Stimulated activated CD4-positive, alpha-beta T cell treated with anti-CD3 and anti-CD28 coated beads, TNF-alpha, amount 100 ng/mL, for 48 hours (primary cell): ENCODE measurements around the gene IFT25.
"Not testable (repeated sequence)": the region's sequence is repeated elsewhere in the genome, so short reads cannot be mapped to it uniquely, and the experiment has no call there.

Source experiments
- DNase-seq, 3 donors: peaks; one replicate each; pipeline ENCODE4 v3.0.0-alpha.2; 2020; ENCODE audit warnings: low read depth in 3 of 3

IFT25 gene

DNA sequence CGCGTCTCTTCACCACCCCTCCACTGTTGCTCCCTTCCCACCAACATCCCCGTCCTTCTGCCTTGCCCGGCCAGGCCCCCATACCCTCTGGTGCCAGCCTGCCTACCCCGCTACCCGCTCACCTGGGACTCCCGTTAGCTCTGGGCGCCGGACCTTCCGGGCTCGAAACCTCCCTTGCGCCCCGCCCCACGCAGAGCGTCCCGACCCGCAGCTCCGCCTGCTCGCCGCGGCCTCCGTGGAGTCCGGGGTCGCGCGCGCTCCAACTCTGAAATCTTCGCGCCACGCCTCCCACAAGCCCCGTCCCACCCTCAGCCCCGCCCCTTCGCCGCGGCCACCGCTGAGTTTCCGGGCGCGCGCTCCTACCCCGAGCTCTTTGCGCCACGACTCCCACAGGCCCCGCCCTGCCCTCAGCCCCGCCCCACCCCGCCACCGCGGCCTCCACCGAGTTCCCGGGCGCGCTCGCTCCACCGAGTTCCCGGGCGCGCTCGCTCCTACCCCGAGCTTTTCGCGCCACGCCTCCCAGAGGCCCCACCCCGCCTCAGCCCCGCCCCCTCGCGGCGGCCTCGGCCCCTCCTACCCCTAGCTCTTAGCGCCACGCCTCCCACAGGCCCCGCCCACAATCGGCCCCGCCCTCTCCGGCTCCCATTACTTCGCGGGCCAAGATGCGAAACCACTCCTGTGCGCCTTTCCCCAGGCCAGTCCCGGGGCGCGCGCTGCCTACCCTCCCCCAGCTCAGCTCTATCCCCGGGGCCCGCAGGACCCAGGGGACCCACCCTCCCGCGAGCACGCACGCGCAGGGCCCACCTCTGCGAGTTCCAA is at the start of gene IFT25:
Gene IFT25 (minus strand): TSS at position 267 of the 819 bp plus-strand sequence. CDS start 5,617 bp downstream, outside the sequence.
- peak; percentile 95 to 99 (median 98) for DNase-seq

DNA sequence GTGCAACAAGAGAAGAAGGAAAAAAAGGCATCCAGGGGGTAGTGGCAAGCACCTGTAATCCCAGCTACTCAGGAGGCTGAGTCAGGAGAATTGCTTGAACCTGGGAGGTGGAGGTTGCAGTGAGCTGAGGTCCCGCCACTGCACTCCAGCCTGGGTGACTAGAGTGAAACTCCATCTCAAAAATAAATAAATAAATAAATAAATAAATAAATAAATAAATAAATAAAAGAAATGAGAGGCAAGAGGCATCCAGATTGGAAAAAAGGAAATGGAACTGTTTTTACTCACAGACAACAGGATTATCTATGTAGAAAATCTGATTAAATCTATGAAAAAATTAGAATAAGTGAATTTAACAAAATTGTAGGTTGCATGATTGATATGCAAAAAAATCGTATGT is 49.0 kb upstream of the IFT25 start:
- DNase-seq, result not testable (repeated sequence)

DNA sequence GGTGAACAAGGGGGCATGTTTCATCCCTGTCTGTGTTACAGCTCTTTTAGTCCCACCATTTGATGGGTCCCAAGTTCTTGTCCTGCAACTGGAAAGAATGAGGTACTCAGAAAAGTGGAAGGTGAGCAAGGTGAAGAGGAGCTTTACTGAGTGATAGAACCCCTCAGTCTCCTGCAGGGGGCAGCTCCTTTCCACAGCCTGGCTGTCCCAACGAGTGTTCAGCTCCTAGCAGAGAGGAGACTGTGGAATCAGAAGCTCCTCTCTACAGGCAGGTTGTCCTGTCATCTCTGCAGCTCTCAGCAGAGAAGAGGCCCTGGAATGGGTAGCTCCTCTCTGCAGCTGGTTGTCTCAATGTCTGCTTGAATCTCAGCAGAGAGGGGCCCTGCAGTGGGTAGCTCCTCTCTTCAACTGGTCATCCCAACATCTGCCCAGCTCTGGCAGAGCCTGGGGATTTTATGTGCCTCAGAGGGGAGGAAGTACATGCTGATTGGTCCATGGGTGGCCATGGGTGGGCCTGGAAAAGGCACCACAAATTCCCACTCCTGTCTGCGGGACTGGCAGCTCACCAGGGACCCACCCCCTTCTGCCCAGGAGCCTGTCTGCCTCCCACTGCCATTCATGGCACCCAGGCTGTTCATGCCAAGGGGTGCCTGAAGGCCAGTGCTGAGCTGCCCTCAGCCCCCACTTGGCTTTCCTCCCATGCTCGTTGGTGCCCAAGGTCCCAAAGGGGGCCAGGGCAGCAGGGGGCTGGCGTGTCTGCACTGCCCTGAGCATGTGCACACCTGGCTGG is 46.8 kb upstream of the IFT25 start:
- no peak for DNase-seq

DNA sequence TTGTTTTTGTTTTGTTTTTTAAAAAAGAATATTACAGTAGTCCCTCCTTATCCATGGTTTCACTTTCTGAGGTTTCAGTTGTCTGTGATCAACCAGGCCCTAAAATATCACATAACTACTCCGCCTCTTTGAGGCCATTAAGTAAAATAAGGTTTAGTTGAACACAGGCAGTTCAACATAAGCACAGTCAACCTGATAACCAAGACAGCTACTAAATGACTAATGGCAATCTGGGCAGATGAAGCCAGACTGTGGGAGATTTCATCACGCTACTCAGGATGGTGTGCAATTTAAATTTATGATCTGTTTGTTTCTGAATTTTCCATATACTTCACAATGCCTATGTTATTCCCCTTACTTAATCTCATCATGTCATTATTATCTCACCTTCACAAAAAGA is 42.4 kb upstream of the IFT25 start:
- DNase-seq, result no peak

DNA sequence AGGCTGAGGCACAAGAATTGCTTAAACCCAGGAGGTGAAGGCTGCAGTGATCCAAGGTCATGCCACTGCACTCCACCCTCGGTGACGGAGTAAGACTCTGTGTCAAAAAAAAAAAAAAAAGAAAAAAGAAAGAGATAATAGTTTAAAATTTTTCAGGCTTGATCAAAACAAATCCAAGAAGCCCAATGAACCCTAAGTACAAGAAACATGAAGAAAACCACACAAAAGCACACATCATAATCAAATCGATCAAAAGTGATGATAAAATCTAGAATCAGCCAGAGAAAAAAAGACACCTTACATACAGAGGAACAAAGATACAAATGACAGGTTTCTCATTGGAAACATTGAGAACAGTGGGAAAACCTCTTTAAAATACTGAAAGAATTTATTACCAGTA is 41.0 kb upstream of the IFT25 start:
- DNase-seq, result no peak

DNA sequence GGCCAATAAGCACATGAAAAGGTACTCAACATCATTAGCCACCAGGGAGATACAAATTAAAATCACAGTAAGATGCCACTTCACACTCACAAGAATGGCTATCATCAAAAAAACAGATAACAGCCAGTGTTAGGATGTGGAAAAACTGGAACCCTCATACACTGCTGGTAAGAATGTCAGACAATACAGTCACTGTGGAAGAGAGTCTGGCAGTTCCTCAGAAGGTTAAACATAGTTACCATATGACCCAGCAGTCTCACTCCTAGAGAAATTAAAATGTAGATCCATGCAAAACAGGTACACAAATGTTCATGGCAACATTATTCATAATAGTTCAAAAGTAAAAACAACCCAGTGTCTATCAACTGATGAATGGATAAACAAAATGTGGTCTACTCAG is 39.2 kb upstream of the IFT25 start:
- DNase-seq, result no peak

DNA sequence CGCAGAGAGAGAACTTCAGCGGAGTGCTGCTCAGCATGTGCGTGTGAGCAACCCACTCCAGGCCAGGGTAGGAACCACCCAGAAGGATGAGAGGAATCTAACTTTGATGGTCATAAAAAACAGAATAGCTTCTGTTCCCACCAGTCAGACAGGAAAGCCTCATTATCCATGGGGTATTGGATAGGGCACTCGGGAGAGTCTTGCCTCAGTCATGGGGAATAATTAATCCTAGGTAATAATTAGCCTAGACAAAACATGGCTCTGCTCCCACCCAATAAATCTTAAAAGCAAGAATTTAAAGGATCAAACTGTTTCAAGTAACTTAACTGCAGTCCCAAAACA is 37.2 kb upstream of the IFT25 start:
- no peak for DNase-seq

DNA sequence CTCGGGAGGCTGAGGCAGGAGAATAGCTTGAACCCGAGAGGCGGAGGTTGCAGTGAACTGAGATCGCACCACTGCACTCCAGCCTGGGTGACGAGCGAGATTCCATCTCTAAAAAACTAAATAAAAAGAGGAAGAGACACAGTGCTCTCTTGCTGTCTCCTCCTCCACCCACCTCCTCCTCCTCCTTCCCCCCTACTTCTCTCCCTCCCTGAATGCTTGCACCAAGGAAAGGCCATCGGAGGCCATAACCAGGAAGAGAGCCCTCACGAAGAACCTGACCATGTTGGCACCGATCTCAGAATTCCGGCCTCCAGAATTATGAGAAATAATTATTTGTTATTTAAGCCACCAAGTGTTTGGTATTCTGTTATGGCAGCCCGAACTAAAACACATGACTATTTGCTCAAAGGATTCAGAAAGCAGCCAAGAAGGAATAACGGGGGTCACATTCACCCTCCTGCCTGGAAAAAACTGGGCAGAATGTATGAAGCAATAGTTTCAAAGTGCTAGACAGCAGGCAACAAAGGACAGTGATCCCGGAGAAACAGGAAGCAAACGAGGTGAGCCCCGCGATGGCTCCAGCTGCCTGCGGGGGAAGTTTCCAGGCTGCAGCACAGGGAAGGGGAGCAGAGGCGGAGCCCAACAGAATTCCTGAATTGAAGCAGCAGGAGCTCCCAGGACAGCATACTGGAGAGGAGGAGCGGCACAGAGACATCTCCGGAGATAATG is 36.7 kb upstream of the IFT25 start:
- DNase-seq, result no peak

DNA sequence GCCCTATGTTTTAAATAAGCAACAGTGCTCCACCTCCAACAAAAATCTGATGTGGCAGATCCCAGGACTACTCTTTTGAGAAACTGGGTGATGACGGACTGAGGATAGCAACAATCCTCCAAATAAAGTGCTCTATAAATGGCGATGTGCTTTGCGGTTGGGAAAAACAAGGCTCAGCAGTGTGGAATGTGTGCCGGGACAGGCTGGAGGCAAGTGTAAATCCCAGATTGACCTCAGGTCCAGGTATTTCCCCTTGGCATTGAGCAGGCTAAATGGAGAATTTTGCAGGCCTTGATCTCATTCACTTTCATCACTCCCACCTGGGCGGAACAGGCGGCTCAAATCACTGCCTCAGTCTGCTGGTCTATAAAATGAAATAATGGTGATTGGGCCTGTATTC is 35.7 kb upstream of the IFT25 start:
- no peak for DNase-seq

DNA sequence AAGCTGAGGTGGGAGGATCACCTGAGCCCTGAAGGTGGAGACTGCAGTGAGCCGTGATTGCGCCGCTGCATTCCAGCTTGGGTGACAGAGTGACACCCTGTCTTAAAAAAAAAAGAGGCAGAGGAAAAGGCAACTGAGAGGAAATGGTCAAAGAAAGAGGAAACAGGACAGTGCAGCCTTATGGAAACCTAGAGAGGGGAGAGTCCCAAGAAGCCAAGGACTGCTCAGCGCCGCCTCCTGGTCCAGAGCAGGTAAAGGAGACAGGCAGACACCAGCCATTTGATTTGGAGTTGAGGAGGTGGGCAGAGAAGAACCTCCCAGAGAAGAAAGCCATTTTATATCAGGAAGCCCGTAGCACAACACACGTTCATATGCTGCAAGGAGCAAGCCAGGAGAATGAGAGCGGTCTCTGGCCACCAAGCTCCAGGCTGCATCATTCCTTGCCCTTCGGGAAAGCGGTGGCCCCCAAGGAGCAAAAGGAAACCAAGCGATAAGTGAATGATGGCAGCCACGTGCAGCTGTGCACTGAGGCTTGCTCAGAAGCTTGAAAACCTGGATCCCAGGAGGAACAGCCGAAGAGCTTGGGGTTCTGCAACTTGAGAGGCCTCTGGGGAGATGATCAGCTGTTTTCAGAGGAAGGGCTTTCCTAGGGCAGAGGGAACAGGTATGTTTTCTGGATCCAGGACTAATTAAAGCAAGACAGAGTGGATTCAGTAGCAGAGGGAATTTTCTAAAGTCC is 34.4 kb upstream of the IFT25 start:
- DNase-seq, result no peak

DNA sequence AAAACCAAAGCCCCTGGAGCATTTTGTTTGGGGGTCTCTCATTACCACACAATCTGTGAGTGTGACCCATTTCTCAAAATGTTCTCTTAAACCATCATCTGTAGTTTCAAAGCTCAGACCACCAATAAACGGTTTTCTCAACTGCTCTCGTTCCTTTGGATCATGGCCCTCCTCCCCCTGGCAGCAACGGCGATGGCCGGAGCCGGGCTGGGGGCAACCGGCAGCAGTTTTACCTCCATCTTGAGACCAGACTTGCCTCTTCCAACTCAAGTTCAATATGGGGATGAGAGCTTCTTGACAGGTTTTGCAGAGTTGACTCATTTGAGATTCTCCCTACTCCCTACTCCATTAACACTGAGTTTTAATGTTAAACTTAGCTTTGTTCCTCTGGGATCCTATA is 30.4 kb upstream of the IFT25 start:
- no peak for DNase-seq

DNA sequence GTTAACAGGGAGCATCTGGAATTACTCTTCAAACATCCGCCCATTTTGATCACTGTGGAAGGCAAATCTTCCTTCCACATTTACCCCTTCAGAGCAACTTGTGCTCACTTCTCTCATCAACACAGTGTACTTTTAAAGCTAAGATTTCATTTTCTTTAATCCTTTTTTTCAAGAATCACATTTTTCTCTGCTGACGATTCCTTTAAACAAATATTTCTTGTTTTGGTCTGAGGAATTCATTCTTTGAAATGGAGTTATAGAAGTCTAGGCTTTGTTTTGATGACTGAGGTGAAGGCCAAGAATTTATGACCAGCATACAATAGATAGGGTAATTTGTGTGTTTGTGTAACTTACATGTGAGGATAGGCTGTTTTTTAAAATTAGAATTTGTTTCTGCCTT is 26.2 kb upstream of the IFT25 start:
- DNase-seq, result no peak

DNA sequence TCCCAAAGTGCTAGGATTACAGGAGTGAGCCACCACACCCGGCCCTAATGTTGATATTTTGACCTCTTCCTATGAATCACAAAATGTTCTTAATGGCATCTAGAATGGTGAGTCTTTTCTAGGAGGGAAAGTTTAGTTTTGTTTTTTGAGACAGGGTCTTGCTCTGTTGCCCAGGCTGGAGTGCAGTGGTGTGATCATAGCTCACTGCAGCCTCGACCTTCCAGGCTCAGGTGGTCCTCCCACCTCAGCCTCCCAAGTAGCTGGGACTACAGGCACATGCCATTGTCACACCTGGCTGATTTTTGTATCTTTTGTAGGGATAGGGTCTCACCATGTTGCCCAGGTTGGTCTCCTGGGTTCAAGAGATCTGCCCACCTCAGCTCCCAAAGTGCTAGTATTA is 23.8 kb upstream of the IFT25 start:
- DNase-seq, result not testable (repeated sequence)

DNA sequence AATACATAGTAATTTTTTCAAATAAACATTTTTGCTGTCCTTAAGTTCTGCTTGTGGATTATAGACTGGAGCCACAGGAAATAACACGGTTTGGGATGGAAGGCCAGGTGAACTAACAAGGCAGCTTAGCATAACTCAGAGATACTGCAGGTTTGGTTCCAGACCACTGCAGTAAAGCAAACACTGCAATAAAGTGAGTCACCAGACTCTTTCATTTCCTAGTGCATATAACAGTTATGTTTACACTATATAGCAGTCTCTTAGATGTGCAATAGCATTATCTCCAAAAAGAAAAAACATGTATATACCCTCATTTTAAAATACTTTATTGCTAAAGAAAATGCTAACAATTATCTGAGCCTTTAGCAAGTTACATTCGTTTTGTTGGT is 22.6 kb upstream of the IFT25 start:
- DNase-seq, result no peak

DNA sequence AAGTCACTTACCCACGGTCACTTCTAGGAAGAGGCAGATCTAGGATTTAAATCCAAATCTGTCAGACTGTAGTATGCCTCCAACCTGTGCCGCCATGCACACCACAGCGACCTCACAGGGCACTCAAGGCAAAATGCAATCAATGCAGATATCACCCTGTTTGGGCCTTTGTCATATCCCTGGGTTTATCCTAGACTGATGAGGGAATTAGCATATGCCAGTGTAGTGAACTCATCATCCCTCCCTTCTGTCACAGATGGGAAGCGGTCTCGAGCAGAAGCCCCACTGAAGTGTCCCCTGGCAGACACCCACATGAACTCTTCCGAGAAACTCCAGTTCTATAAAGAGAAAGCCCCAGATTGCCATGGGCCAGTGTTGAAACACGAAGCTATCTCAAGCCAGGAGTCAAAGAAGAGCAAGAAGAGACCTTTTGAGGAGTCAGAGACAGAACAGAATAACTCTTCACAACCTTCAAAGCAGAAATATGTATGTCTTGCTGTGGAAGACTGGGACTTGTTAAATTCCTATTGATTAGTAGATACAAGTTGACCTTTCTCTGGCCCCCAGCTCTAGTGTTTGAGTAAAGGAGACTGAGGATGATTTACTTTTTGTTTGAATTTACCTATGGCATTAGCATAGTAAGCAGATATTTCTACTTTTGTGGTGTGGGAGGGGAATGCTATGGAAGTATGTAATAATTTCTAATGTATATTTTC is 22.1 kb upstream of the IFT25 start:
- DNase-seq, result no peak

DNA sequence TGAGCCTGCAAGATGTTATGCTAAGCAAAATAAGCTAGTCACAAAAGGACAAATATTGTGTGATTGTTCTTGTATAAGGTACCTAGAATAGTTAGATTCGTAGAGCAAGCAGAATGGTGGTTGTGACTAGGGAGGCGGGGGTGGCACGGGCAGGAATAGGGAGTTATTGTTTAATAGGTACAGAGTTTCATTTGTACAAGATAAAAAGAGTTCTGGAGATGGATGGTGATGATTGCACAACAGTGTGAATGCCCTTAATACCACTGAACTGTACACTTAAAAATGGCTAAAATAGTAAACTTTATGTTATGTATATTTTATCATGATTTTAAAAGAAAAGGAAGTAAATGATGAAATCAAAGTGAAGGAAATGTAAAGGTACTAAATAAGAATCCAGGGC is 21.3 kb upstream of the IFT25 start:
- no peak for DNase-seq

DNA sequence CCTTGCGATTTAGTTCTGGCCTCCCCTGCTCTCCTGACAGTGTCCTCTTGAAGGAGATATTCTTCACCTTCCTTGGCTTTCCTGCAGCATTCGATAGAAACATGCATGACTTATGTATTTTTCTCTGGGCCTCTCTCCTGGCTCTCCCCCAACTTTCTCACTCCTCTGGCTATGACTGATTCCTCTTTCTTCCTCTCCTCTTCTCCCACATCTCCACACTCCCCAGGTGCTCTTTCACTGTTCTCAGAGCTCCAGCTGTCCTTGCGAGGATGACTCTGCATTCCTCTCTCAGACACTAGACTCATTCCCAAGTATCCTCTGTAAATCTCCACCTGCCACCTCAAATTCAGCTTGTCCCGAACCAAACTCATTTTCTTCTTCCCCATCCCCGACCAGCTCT is 18.6 kb upstream of the IFT25 start:
- DNase-seq, result no peak

DNA sequence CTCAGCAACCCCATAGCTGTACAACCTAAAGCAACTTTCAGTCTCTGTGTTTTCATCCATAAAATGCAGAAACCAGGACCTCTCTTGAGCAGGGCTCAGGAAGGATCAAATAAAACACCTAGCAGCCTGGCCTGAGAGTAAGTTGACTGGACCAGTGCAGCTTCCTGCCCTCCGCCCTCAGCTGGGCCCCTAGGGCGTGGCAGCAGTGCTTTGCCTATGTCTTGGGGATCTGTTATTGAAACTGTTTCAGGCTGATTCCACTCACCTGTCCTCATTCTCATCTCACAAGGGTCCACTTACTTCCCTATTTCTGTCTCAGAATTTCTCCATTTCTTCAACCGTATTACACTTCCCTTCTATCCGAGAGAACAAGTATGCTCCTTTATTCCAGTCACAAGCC is 18.0 kb upstream of the IFT25 start:
- no peak for DNase-seq

DNA sequence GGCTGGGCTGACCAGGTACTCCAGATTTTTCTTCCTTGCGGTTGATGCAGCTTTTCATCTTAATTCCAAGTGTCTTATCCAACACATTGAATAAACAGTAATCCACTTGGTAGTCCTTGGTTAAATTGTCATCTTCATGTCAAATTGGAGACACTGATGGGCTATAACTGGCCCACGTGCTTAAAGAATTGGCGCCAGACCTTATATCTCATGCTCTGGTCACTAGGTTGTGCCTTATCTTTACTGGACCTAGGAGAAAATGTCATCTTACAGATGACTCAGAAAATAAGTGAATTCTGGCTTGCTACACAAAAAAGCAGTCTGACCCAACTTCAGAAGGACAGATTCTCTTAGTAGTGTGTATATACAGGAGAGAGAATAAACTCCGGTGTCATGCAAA is 16.9 kb upstream of the IFT25 start:
- no peak for DNase-seq

DNA sequence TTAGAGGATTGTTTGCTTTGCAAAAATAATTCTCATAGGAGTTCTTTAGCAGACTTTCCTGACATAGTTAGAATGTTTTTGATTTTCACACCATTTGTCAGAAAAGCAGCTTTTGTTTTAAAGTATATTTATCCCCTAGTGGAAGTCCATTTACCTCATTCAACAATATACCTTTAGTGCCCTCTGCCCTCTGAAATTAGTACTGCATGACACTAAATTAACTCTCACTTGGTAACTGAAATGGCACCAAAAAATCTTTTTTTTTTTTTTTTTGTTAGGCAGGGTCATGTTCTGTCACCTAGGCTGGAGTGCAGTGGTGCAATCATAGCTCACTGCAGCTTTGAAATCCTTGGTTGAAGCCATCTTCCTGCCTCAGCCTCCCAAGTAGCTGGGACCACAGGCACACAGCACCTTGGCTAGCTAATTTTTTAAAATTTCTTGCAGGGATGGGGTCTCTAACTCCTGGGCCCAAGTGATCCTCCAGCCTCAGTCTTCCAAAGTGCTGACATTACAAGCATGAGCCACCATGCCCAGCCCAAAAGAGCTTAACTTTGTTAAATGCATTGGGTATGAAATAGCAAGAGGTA is 14.3 kb upstream of the IFT25 start:
- no peak for DNase-seq
